ENCODE results near the gene RNF20.
"Not testable (repeated sequence)": the region's sequence is repeated elsewhere in the genome, so short reads cannot be mapped to it uniquely, and the experiment has no call there.

The RNF20 gene

GRCh38 chr9:101533334-101534204 is at the start of gene RNF20:
Gene RNF20, plus strand, starts transcription at chr9:101533853. Its CDS starts 1,571 bp downstream, at chr9:101535424.
- peak; percentile 99 for DNase-seq (ENCODE audit: low spot score)

GRCh38 chr9:101484046-101484445 is 49.6 kb upstream of the RNF20 start:
- no peak for DNase-seq (ENCODE audit: low spot score)

GRCh38 chr9:101485924-101486692 is 47.5 kb upstream of the RNF20 start:
- DNase-seq (ENCODE audit: low spot score), result peak; percentile 49

GRCh38 chr9:101486693-101487442 is 46.8 kb upstream of the RNF20 start:
- peak; percentile 89 for DNase-seq (ENCODE audit: low spot score)

GRCh38 chr9:101487443-101487840 is 46.2 kb upstream of the RNF20 start:
- DNase-seq (ENCODE audit: low spot score), result no peak

- no peak for DNase-seq (ENCODE audit: low spot score)
Observed at GRCh38 chr9:101495810-101496209, 37.8 kb upstream of the RNF20 start.

DNA sequence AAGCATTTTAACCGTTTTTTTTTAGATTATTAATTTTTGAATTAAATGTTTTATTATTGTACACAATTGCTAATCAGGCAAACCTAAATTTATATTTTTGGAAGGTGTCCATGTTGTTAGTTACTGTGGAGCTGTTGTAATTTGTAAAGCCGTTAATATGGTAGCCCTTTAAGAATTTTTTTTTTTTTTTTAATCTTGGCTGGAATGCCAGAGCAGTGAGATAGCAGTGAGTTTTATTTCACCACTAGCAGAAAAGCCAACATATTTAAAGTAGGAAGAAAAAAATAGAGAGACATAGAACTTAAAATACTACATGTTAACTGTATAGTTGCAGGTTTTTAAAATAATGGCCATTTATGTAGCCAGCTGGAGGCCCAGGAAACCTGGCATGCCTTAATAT is 35.3 kb upstream of the RNF20 start:
- DNase-seq (ENCODE audit: low spot score), result no peak

- no peak for DNase-seq (ENCODE audit: low spot score)
Observed at GRCh38 chr9:101504188-101504587, 29.5 kb upstream of the RNF20 start.

GRCh38 chr9:101508211-101508610 is 25.4 kb upstream of the RNF20 start:
- no peak for DNase-seq (ENCODE audit: low spot score)

DNA sequence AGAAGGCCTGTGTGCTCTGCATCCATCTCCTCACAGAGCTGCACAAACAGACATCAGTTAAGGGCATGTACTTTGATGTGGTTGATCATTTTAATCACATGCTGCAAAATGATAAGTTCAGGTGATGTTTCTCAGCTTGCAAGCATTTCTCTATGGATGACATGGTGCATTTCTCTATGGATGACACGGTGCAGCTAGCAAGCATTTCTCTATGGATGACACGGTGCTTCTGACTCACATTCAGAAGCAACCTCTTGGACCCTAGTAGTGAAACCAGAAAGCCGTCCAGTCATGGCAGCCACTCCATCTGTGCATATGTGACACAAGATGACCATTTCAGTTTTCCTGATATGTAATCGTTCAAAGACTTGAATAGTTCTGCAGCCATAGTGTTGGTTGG is 24.1 kb upstream of the RNF20 start:
- DNase-seq (ENCODE audit: low spot score), result no peak

DNA sequence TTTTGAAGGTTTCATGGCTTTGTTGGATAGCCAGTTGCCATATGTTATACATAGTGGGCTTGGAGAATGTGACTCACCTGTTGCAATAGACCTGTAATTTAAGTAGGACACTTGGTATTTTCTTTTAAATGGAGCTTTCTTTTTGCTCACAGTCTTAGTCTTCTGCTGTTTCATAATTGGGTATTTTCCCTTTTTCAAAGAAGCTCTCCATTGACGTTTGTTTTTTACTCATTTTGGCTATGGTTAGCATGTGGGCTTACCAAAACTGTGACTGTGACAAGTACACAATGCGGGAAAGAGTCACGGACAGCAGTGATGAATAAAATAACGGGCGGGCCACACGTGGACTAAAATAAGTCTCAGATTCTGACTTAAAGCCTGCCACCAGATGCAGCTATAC is 23.2 kb upstream of the RNF20 start:
- DNase-seq (ENCODE audit: low spot score), result no peak

DNA sequence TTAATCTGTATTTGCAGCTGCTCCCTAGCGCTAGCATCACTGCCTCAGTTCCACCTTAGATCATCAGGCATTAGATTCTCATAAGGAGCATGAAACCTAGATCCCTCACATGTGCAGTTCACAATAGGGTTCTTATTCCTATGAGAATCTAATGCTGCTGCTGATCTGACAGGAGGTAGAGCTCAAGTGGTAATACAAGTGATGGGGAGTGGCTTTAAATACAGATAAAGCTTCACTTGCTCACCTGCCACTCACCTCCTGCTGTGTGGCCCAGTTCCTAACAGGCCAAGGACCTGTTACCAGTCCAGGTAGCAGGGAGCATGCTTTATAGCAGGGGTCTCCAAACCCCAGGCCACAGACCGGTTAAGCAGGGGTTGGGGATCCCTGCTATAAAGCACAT is 22.6 kb upstream of the RNF20 start:
- no peak for DNase-seq (ENCODE audit: low spot score)

- no peak for DNase-seq (ENCODE audit: low spot score)
Observed at GRCh38 chr9:101512116-101512515, 21.5 kb upstream of the RNF20 start.

- no peak for DNase-seq (ENCODE audit: low spot score)
Observed at GRCh38 chr9:101513351-101513750, 20.3 kb upstream of the RNF20 start.

GRCh38 chr9:101514071-101514470 is 19.6 kb upstream of the RNF20 start:
- DNase-seq (ENCODE audit: low spot score), result no peak

GRCh38 chr9:101516655-101517054 is 17.0 kb upstream of the RNF20 start:
- peak; percentile 22 for DNase-seq (ENCODE audit: low spot score)

GRCh38 chr9:101518489-101518888 is 15.2 kb upstream of the RNF20 start:
- DNase-seq (ENCODE audit: low spot score), result not testable (repeated sequence)

GRCh38 chr9:101524371-101524770 is 9.3 kb upstream of the RNF20 start:
- no peak for DNase-seq (ENCODE audit: low spot score)

GRCh38 chr9:101527066-101527465 is 6.6 kb upstream of the RNF20 start:
- no peak for DNase-seq (ENCODE audit: low spot score)

DNA sequence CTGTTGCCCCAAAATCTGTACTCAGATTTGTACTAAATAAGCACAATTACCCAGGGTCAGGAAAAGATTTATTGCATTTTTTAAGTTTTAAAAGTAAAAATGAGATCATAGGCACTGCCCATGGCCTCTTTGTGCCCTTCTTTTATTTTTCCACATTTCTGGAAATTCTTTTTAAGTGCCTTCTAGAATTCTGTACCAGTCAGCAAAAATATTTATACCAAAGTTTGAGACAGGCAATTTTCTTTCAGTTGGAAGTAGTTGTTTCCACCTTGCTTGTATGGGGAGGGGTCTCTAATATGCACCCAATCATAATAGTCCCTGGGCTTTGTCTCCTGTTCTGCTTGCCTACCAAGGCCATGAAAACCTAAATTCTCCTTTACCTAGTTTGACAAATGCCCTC is 5.6 kb upstream of the RNF20 start:
- DNase-seq (ENCODE audit: low spot score), result no peak

- DNase-seq (ENCODE audit: low spot score), result peak; percentile 89
Observed at GRCh38 chr9:101530076-101530711, 3.5 kb upstream of the RNF20 start.

DNA sequence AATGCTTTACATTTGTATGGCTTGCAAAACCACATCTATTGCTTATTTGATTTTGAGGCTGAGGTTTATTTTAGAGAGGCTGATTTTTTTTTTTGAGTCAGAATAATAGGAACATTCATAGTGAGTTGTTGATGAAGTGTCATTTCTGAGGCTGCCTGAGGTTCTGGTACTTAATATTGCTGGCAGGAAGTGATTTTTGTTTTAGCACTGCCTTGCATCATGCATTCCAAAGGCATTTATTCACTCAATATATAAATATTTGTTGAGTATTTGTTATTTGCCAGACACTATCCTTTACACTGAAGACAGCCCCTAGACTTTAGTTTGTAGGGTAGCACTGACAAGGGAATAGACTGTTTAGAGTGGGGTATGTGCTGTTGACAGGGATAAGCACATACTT is 2.7 kb downstream of the RNF20 start:
- no peak for DNase-seq (ENCODE audit: low spot score)

Data from Ammon's horn (tissue), 1 donor.